ENCODE data around the gene AKAP13.
"Not testable (repeated sequence)": the region's sequence is repeated elsewhere in the genome, so short reads cannot be mapped to it uniquely, and the experiment has no call there.

DNA sequence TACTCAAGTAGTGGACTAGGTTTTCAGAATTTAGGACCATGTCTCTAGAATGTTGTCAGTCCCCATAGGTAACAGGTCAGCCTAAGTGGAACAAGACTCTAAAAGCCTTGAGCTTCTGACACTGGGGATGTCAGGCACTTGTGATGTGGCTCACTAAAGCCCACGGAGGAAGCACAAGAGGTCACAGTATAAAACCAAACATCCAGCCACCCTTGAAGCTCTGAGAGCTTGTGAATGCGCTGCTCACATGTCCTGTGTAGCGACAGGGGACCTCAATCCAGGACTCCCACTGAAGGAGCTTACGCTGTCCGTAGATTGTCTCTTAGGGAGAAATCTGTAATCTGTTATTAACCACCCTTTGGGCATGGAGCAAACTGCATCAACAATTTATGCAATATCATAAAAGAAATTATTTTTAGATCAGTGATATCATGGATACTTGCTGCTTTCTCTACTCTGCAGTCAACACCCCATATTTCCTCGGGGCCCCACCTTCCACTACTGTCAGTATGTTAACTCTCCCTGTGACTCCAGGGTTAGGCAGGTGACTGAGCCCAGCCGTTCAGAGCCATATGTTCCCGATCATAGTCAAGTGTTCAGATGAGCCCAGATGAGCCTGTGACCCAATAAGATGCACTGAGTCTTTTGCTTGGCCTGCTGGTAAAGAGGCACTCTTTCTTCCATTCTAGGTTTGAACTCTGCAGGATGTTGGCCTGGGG is 32.2 kb upstream of the AKAP13 start:
- TF ChIP-seq, protein P1, sequence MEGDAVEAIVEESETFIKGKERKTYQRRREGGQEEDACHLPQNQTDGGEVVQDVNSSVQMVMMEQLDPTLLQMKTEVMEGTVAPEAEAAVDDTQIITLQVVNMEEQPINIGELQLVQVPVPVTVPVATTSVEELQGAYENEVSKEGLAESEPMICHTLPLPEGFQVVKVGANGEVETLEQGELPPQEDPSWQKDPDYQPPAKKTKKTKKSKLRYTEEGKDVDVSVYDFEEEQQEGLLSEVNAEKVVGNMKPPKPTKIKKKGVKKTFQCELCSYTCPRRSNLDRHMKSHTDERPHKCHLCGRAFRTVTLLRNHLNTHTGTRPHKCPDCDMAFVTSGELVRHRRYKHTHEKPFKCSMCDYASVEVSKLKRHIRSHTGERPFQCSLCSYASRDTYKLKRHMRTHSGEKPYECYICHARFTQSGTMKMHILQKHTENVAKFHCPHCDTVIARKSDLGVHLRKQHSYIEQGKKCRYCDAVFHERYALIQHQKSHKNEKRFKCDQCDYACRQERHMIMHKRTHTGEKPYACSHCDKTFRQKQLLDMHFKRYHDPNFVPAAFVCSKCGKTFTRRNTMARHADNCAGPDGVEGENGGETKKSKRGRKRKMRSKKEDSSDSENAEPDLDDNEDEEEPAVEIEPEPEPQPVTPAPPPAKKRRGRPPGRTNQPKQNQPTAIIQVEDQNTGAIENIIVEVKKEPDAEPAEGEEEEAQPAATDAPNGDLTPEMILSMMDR (IDR thresholded peaks at IDR 0.05), result not testable (repeated sequence)
- TF ChIP-seq POLR2A (IDR thresholded peaks at IDR 0.05), result not testable (repeated sequence)
